Measurements from ENCODE around the gene OR6S1.
"Not testable (repeated sequence)": the region's sequence is repeated elsewhere in the genome, so short reads cannot be mapped to it uniquely, and the experiment has no call there.

Gene OR6S1

GRCh38 chr14:20645481-20645880, 4.0 kb upstream of the OR6S1 start:
- no peak overlapping the region for H3K4me3 ChIP-seq (ENCODE audit: low read depth, low read length)
- DNase-seq (ENCODE audit: low read depth): no peak
- TF ChIP-seq CTCF (IDR thresholded peaks at IDR 0.05; ENCODE audit: control insufficient read depth, extremely low read depth, insufficient read depth): no peak

GRCh38 chr14:20644520-20644919, 3.0 kb upstream of the OR6S1 start:
- no peak for DNase-seq (ENCODE audit: low read depth)
- H3K4me3 ChIP-seq (ENCODE audit: low read depth, low read length): no peak overlapping the region

GRCh38 chr14:20642755-20643154, 1.3 kb upstream of the OR6S1 start:
- not testable (repeated sequence) for H3K4me3 ChIP-seq (ENCODE audit: low read depth, low read length); DNase-seq (ENCODE audit: low read depth)

More at GRCh38 chr14:20644520-20644919, 3.0 kb upstream of the OR6S1 start:
- TF ChIP-seq CTCF (IDR thresholded peaks at IDR 0.05; ENCODE audit: control insufficient read depth, extremely low read depth, insufficient read depth): no peak

GRCh38 chr14:20642182-20642581, 691 bp upstream of the OR6S1 start:
- H3K4me3 ChIP-seq (ENCODE audit: low read depth, low read length): no peak overlapping the region
- no peak for DNase-seq (ENCODE audit: low read depth)
- no peak for TF ChIP-seq CTCF (IDR thresholded peaks at IDR 0.05; ENCODE audit: control insufficient read depth, extremely low read depth, insufficient read depth)

- H3K4me3 ChIP-seq (ENCODE audit: low read depth, low read length): peak overlapping the region; percentile 70
- TF ChIP-seq CTCF (IDR thresholded peaks at IDR 0.05; ENCODE audit: control insufficient read depth, extremely low read depth, insufficient read depth): no peak
- DNase-seq (ENCODE audit: low read depth): peak; percentile 83
Observed at GRCh38 chr14:20632831-20633691, 8.4 kb downstream of the OR6S1 start.

GRCh38 chr14:20632448-20632830, 9.1 kb downstream of the OR6S1 start:
- DNase-seq (ENCODE audit: low read depth): no peak
- TF ChIP-seq CTCF (IDR thresholded peaks at IDR 0.05; ENCODE audit: control insufficient read depth, extremely low read depth, insufficient read depth): no peak
- H3K4me3 ChIP-seq (ENCODE audit: low read depth, low read length): peak overlapping the region; percentile 70

- H3K4me3 ChIP-seq (ENCODE audit: low read depth, low read length): peak overlapping the region; percentile 70
- DNase-seq (ENCODE audit: low read depth): peak; percentile 73
- no peak for TF ChIP-seq CTCF (IDR thresholded peaks at IDR 0.05; ENCODE audit: control insufficient read depth, extremely low read depth, insufficient read depth)
Observed at GRCh38 chr14:20631880-20632389, 9.6 kb downstream of the OR6S1 start.

All from LNCaP clone FGC (cell line).